Non-pigmented ciliary epithelial cell (primary cell): ENCODE data around the gene NPIPA1.
"Not testable (repeated sequence)": the region's sequence is repeated elsewhere in the genome, so short reads cannot be mapped to it uniquely, and the experiment has no call there.

Source experiments
- DNase-seq: peaks from one replicate; pipeline ENCODE4 v3.0.0-alpha.2; 2010; ENCODE audit warnings: low read depth

The NPIPA1 gene

GRCh38 chr16:14976971-14977736, 39.9 kb downstream of the NPIPA1 start:
- not testable (repeated sequence) for DNase-seq

GRCh38 chr16:14978281-14978680, 41.0 kb downstream of the NPIPA1 start:
- not testable (repeated sequence) for DNase-seq

GRCh38 chr16:14978908-14979307, 41.7 kb downstream of the NPIPA1 start:
- DNase-seq = not testable (repeated sequence)

GRCh38 chr16:14981234-14981633, 44.0 kb downstream of the NPIPA1 start:
- DNase-seq = not testable (repeated sequence)

DNA sequence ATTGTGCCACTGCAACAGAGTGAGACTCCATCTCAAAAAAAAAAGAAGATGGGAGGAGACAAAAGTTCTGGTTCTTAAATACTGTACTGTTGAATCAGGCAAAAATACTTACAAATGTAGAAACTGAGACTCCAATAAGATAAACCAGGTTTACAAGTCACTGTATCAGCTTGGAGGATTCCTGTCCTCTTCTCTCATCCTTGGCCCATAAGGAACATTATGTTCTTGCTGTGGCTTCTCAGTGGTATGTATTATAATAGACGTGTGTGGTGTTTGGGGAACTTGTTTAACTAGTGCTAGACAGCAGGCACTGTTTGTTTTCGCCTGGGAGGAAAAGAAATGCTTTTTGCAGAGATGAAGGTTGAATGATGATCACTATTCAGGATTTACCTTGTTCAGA, 45.3 kb downstream of the NPIPA1 start:
- peak; percentile 17 for DNase-seq

DNA sequence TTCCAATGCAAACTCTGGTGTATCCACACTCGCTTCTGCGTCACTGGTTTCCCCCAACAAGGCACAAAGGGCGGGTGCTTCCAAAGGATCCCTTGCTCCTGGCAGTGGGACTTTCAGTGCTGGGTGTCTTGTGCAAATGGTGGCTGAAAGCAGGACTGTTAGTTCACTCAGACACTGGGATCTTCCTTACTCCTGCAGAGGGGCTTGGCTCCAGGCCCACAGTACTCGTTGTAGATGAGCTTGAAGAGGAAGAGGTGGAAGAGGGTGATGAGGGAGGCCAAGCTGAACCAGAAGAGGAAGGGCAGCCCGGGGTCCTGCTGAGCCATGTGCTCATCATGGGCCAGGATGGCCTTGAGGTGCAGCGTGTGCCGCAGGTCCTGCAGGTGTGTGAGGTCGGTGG, 50.8 kb downstream of the NPIPA1 start:
- not testable (repeated sequence) for DNase-seq

DNA sequence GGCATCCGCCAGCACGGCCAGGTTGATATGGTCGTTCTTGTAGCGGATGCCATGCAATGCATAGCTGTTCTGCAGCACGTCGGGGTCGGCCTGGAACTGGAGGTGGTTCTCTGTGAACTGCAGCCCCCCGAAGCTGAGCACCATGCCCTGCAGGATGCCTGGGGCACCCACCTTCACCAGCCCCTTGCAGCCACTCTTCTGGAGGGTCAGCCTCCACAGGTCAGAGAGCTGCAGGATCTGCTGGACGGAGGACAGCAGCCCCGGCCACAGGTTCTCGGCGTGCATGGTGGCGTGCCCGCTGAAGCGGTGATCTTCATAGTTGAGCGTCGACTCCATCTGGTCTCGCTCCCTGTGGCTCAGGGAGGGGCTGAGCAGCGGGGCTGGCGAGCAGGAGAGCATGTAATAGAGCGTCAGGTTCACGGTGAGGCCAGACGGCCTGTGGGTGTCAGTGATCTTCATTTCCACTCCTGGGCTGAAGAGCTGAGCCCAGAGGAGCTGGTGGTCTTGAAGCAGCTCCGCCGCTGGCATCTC, 51.5 kb downstream of the NPIPA1 start:
- not testable (repeated sequence) for DNase-seq

- not testable (repeated sequence) for DNase-seq
Observed at GRCh38 chr16:14989291-14990281, 52.3 kb downstream of the NPIPA1 start.

GRCh38 chr16:14993277-14994151, 56.3 kb downstream of the NPIPA1 start:
- not testable (repeated sequence) for DNase-seq

DNA sequence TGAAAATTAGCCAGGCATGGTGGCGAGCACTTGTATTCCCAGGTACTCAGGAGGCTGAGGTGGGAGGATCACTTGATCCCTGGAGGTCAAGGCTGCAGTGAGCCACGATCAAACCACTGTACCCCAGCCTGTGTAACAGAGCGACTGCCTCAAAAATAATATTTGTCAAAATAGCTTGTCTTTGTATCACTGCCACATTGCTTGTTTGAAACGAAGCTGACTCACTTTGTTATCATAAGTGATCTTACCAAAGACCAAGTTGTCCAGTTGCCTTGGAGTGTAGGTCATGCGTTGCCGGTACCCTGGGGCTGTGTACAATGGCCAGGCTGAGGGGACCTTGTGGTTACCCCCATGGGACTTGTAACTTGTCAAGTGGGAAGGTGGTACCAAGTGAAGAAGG, 59.5 kb downstream of the NPIPA1 start:
- DNase-seq = not testable (repeated sequence)

GRCh38 chr16:14998300-14998699, 61.1 kb downstream of the NPIPA1 start:
- not testable (repeated sequence) for DNase-seq

DNA sequence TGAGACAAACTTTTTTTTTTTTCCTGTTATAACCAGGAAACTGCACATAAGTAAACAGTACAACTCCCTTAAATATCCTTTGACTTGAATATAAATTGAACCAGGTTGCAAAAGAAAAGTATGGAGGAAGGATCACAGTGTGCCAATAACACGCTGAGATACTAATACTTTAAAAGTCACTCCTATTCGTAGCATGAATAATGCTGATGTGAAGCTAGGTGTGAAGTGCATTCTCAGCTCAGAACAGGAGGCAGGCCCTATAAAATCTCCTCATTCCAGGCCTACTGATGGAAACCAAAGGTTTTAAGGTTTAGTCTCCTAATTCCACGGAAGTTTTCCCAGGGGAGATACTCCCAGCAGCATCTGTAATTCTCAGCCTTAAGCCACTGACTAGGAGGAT, 62.6 kb downstream of the NPIPA1 start:
- not testable (repeated sequence) for DNase-seq
